DMS153 (cell line): ENCODE data around the gene KIAA1958.

Source experiments
- DNase-seq: peaks from one replicate; lab custom pipeline; 2025; lab: John Stamatoyannopoulos, UW

The KIAA1958 gene, protein sequence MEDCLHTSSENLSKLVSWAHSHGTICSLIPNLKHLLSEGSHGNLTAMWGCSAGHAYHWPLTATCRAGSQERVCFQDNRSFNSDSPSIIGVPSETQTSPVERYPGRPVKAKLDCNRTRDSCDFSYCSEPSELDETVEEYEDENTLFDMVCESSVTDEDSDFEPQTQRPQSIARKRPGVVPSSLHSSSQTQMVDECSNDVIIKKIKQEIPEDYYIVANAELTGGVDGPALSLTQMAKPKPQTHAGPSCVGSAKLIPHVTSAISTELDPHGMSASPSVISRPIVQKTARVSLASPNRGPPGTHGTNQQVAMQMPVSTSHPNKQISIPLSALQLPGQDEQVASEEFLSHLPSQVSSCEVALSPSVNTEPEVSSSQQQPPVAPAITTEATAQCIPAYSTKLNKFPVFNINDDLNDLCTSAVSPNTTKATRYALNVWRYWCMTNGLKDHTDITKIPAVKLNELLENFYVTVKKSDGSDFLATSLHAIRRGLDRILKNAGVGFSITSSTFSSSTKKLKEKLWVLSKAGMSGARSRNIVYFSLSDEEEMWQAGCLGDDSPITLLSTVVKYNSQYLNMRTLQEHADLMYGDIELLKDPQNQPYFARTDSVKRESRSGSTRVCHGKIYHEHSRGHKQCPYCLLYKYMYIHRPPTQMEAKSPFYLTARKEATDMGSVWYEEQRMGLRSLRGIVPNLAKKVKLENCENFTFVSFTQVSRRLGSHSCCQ

DNA sequence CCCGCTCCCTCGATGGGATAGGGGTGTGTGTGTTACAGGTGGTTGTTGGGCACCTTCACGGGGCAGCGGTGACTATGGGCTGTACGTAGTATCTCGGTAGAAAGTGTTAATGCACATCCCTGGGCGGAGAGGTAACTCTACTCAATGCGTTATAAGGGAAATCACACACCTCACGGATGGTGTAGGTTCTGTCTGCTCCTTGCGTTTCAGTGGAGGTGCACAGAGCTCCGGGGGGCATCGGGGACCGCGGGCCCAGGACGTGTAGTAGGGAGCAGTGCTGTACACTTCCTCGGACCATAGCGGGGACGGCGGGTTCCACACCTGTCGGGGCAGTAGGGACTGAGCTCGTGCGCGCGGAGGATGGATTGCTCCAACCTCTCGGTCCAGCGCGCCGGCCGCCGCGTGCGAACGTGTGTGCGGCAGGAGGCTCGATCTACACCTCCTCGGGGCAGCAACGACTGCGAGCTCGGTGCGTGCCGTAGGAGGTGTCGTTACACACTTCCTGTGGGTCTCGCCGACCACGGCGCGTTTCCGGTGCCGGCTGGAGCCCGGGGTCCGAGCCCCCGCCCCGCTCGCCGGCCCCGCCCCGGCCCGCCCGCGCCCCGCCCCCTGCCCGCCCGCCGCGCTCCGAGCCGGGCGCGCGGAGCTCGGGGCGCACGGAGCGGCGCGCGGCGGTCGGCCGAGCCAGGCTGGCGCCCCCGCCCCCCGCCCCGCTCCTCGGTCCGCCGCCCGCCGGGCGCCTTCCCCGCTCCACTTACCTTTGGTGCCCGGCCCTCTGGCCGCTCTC lies at the start of gene KIAA1958:
Gene KIAA1958, plus strand, starts transcription at position 607 of the 787 bp plus-strand sequence. CDS start 87,254 bp downstream, outside the sequence.
- DNase-seq = peak; percentile 72

DNA sequence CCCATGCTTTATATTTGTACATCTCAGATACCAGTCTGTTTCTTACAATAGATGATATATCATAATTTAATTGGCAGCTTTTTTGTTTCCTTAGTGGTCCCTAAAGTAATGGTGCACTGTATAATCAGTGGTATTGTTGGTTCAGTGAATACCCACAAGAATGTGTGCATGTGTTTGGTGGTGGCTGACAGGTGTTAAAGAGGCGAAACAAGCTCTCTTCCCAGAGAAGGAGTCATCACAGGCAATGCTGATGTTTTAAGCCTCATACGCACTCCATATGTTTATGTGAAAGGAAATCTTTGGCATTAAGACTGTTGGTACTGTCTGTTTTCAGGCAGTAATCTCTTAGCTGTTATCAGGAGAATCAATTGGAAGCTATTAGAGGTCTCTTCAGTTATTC lies 49.2 kb upstream of the KIAA1958 start:
- DNase-seq = no peak

DNA sequence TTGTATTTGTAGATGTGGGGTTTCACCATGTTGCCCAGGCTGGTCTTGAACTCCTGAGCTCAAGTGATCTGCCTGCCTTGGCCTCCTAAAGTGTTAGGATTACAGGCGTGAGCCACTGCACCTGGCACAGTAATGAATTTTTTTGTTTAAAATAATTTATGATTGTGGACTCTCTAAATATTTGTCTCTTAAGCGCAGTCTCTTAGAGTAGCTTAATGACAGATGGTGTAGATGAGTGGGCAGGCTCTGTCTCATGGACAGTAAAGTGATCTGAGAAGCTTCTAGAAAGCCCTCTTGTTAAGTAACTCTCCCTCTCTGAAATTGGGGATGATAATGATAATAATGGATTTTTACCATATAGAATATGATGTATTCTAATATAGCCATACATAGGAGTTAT lies 47.5 kb upstream of the KIAA1958 start:
- DNase-seq = peak; percentile 58

DNA sequence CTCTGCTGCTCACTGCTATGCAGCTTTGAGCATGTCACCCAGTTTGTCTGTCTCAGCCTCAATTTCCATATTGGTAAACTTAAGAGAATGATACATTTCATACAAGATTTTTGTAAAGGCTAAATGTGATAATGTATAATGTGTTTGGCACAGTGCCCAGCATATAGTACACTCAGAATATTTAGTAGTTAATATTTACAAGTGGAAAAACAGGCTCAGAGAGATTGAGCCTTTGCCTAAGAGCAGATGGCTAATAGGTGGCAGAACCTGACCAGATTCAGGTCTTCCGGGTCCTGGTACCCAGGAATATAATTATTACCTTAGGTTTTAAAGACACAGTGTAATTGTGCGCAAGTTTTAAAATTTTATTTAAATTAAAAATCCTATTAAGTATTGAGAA lies 46.8 kb upstream of the KIAA1958 start:
- DNase-seq = no peak

DNA sequence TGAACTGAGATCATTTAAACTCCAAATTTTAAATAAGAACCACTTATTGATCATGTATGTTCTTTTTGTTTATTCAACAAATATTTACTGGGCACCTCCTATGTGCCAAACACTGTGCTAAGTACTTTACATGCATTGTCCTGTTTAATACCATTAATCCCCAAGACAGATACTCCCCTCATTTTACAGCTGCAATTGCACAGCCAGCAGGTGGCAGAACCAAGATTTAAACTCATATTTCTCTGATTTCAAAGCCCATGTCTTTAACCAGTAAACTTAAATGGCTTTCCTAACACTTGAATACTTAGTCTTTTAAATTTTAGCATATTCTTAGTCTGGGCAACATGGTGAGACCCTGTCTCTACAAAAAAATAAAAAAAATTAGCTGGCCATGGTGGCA lies 43.4 kb upstream of the KIAA1958 start:
- DNase-seq = no peak

GRCh38 chr9:112443636-112444035 lies 43.0 kb upstream of the KIAA1958 start:
- no peak for DNase-seq

DNA sequence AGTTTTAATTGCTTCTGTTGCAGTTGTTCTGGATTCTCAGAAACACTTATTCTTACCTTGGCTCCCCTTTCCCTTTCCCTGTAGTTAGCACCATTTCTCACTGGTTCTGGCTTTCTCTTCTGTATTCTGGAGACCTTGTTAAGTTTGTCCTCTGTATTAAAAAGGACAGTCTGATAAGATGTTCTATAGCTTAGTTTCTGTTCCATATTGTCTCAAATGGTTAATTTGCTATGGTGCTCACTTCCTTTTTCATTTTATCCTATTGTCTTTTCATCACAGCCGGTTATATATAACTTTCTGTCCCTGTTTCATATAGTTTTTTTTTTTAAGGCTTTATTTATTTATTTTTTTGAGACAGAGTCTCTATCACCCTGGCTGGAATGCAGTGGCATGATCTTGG lies 41.4 kb upstream of the KIAA1958 start:
- DNase-seq = no peak

- no peak for DNase-seq
Measured at GRCh38 chr9:112446080-112446479, 40.5 kb upstream of the KIAA1958 start.

GRCh38 chr9:112446526-112446925 lies 40.1 kb upstream of the KIAA1958 start:
- no peak for DNase-seq

DNA sequence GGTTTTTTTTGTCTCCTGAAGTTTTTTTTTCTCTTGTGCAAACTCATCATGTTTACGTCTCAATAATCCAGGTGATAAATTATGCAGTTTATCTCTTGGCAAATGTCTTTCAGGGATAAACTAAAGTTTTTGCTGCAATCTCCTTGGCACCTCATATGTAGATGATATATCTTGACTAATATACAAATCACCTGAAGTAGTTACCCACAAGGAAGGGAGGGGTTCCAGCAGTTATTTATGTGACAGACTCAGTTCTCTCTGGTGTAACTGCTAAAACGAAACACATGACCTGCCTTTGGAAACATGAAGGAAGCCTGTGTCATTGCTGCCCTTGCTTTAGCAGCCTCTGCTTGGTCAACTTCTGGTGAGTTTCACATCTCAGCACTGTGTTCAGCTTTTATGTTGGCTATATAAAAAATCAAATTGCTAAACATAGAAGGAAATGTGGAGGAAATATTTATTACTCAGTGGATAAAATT lies 39.3 kb upstream of the KIAA1958 start:
- DNase-seq = no peak

- DNase-seq = no peak
Measured at GRCh38 chr9:112462855-112463254, 23.8 kb upstream of the KIAA1958 start.

DNA sequence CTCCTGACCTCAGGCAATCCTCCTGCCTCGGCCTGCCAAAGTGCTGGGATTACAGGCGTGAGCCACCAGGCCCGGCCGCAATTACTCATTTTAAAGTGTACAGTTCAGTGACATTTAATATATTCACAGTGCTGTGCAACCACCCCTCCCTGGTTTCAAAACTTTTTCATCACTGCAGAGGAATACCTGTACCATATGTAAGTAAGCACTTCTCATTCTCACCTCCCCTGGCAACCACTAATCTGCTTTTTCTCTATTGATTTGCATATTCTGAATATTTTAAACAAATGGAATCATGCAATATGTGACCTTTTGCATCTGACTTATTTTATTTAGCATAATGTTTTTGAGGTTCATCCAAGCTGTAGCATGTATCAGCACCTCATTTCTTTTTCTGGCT lies 21.3 kb upstream of the KIAA1958 start:
- no peak for DNase-seq

DNA sequence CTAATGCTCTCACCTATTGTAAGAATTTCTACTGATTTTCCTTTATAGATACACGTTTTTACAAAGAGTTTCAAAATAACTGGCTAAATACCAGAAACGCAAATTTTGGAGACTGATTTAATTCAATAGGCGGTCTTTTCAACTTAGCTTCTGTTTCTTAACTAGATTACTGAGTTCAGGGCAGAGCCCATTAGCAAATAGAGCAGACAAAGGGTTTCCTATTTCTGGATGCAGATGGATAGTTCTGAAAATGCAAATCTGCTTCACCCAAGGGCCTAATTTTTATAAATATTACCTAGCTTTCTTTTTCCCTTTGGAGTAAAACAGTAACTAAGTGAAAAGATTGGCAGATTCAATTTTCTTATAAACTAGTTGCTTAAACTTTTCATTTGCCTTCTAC lies 13.6 kb upstream of the KIAA1958 start:
- DNase-seq = no peak

- no peak for DNase-seq
Measured at GRCh38 chr9:112473986-112474385, 12.6 kb upstream of the KIAA1958 start.

DNA sequence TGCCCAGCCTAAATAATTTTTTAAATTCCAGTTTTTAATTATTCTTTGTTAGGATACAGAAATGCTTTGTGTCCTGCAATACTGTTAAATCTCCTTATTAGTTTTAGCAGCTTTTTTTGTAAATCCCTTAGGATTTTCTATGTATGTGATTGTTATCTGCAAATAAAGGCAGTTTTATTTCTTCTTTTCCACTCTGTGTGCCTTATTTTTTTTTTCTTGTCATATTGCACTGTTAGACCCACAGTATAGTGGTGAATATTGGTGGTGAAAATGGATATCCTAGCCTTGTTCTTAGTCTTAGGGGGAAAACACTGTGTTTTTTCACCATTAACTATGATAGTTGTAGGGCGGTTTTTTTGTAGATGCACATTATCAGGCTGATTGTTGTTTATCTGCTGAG lies 11.3 kb upstream of the KIAA1958 start:
- DNase-seq = no peak

DNA sequence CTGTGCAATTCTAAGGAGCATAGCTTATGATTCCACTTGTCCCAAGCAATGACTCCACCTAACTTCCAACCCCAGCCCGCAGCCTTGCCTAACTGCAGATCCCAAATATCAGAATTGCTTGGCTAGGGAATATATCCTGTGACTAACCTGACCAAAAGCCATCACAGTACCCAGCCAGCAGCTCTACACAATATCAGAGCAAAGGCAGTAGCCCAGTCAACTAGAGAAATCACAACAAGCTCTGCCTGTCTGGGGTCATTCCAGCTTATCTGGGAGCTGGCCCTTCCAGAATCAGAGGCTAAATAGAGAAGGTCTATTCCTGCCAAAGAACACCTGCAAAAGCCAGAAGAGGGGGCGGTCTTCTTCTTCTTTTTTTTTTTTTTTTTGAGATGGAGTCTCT lies 9.3 kb upstream of the KIAA1958 start:
- DNase-seq = no peak

DNA sequence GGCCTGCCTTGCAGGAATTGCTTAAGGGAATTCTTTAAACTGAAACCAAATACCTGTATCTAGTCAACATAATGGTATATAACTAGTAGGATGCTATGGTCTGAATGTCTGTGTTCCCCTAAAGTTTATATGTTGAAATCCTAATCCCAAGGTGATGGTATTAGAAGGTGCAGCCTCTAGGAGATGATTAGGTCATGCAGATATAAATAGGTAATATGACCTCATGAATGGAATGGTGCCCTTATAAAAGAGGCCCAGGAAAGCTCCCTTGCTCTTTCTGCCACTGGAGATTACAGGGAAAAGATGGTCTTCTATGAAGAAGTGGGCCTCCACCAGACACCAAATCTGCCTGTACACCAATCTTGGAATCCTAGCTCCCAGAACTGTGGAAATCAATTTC lies 7.4 kb upstream of the KIAA1958 start:
- no peak for DNase-seq

GRCh38 chr9:112484607-112485006 lies 2.0 kb upstream of the KIAA1958 start:
- no peak for DNase-seq

- no peak for DNase-seq
Measured at GRCh38 chr9:112485574-112485973, 1.1 kb upstream of the KIAA1958 start.

- DNase-seq = no peak
Measured at GRCh38 chr9:112487008-112487798, 576 bp downstream of the KIAA1958 start.

DNA sequence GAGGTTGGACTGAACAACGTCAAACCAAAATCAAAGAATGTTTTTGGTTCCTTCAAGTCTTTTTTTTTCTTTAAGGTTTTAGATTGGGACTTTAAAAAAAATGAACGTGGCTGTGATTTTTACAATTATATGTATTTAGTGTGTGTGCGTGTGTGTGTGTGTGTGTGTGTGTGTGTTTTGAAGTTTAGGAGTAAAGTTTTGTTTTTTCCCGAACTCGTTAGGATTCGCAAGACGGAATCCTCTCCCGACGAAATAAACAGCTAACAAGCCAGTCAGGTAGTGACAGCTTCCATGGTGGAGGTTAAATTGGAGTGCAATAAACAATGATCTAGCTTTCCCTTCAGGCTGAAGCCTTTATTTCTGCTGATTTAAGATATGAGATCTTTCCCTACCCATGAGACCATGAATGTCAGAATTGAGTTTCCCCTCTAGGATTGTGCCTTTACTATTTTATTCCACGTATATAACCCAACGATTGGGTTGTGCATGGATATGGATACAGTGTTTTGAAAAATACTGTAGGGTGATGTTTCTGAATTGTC lies 1.2 kb downstream of the KIAA1958 start:
- DNase-seq = peak; percentile 11
